T-helper 1 cell (primary cell): Measurements from ENCODE around the gene ZNF804A.
"Not testable (repeated sequence)": the region's sequence is repeated elsewhere in the genome, so short reads cannot be mapped to it uniquely, and the experiment has no call there.

Experiments
- DNase-seq, 5 donors: peaks; one replicate each; pipeline ENCODE4 v3.0.0-alpha.2; 2012 to 2020

ZNF804A gene

DNA sequence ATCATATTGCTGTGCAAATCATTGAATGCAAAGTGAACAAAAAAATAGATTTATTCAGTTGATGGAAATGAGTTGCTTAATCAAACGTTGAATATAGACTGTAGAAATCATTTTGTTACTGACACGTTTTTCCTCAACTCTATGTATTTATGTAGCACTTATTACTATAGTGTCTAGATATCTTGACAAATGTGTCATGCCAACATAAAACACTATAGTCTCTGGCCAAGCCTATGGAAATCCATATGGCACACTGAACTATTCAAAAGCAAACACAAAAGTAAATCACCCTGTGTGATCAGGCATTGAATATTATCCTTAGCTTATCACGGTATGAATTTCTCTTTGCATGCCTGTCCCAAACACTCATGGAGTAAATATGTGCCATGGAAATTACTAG lies 131.3 kb downstream of the ZNF804A start:
- DNase-seq = no peak

DNA sequence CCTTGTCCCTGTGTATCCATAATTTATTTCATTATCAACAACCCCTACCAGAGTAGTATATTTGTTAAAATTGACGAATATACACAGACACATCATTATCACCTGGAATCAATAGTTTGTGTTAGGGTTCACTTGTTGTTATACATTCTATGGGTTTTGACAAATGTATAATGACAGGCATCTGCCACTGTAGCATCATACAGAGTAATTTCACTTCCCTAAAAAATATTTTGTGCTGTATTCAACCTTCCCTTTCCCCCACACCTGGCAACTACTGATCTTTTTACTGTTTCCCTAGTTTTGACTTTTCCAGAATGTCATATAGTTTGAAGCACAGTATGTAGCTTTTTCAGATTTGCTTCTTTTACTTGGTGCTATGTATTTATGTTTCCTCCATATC lies 132.0 kb downstream of the ZNF804A start:
- no peak for DNase-seq

DNA sequence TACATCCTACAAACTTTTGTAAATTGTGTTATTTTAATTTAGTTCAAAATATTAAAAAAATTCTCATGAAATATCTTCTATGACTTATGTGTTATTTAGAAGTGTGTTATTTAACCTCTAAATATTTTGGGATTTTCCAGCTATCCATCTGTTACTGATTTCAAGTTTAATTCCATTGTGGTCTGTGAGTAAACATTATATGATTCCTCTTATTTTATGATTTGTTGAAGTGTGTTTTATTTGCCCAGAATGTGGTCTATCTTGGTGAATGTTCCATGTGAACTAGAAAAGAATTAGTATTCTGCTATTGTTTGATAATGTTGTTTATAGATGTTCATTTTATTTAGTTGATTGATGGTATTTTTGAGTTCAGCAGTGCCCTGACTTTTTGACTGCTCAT lies 136.0 kb downstream of the ZNF804A start:
- DNase-seq = no peak

DNA sequence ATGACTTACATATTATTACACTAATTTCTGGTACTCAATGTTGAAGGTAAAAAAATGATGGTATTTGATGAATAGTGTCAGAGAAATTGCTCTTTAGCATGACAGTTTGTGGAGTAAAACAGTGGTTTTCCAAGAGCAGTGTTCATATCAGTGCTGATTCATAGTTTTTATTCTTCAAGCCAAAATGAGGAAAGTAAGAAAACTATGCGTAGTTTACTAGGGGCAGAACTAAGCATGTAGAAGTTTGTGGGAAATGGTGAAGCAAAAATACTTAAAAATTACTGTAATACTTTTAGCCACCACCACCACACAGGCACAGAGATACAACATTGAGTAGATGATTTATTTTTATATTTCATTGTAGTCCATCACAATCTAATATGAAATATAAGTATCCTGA lies 137.3 kb downstream of the ZNF804A start:
- DNase-seq = no peak

DNA sequence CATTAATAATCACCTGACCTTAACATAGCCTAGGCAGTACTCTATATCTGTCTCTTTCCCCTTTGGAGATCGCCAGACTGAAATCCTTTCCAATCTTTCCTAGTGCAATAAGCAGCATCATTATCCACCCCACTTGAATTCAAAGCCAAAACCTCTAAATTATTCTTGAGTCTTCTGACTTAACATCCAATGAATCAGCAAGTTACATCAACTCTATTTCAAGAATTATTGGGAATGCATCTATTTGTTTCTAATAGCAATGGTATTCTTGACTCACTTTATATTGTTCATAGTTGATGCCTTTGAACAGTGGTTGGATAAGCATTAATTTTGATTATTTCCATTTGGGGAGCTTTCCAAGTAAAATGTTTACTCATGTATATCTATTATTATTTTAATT lies 144.8 kb downstream of the ZNF804A start:
- no peak for DNase-seq

DNA sequence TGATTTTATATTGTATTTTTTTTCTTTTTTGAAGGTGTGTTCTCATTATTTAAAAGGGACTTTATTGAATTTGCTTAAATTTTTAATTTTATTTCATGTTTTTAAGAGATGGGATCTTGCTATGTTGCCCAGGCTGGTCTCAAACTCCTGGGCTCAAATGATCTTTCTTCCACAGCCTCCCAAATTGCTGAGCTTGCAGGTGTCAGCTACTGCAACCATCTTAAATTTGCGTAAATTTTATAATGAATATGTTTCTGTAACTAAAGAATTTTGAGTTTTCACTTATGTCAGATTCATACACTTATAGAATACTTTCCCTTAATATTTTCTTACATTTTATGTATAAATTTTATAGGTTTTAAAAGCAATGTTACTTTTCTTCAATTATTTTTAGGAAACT lies 157.8 kb downstream of the ZNF804A start:
- DNase-seq = no peak

DNA sequence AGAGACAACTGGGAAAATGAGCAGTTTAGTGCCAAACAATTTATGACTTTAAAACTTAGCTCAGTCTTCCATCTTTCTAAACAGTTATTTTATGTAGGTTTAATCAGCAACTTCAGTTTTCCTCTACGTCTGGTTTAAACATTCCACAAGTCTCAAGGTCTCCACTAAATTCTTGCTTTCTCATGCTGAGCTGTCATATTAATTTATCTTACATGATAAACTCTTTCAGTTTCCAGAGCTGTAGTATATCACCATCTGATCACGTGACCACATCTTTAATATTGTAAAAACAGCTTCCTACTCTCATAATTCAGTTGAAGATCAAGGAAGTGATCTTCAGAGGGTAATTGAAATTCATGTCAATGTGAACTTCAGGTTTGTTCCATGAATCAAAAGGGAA lies 158.6 kb downstream of the ZNF804A start:
- DNase-seq = no peak

DNA sequence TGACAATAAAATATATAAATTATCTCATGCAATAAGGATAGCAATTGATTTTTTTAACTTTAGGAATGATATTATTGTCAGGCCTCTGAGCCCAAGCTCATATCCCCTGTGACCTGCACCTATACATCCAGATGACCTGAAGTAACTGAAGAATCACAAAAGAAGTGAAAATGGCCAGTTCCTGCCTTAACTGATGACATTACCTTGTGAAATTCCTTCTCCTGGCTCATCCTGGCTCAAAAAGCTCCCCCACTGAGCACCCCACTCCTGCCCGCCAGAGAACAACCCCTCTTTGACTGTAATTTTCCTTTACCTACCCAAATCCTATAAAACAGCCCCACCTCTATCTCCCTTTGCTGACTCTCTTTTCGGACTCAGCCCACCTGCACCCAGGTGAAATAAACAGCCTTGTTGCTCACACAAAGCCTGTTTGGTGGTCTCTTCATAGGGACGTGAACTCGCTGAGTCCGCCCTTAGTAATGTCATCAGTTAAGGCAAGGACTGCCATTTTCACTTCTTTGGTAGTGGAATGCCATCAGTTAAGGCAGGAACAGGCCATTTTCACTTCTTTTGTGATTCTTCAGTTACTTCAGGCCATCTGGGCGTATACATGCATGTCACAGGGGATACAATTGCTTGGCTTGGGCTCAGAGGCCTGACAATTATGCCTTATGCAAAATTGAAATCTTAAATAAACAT lies 161.4 kb downstream of the ZNF804A start:
- not testable (repeated sequence) for DNase-seq

DNA sequence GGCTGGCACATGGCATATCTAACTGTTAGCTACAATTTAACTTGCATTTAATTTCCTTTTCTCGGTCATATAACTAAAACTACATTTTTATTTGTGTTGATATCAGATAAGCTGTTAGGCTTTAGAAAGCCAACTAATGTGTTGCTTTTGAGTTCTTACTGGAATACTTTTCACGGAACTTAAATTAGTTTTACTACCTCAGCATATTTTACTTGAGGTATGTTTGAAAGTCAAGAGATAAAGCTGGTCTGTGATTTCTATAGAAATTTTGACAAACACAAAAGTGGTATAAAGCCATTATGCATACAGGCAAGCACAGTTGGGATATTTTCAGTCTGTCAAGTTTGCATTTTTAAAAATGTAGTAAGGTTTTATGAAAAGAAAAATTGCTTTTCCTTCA lies 162.6 kb downstream of the ZNF804A start:
- no peak for DNase-seq

DNA sequence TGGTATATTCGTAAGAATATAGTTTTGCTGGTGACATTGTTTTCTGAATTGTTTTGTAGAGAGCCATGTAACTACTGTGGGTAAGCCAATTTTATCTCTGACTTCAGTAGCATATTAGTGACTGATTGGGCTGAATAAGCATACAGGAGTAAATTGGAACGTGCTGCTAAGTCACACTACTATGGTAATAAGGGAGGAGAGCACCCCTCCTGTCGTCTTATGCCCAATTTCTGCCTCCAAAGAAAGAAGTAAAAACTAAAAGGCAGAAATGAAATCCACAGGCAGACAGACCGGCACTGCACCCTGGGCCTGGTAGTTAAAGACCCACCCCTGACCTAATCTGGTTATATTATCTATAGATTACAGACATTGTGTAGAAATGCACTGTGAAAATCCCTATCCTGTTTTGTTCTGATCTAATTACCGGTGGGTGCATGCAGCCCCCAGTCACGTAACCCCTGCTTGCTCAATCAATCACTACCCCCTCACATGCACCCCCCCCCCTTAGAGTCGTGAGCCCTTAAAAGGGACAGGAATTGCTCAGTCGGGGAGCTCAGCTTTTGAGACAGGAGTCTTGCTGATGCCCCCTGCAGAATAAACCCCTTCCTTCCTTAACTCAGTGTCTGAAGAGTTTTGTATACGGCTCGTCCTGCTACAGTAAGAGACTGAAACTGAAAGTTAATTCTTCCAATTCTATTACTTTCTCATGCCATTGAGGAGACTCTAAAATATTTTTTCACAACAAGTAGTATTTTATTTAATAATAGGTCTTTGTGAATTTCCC lies 167.0 kb downstream of the ZNF804A start:
- DNase-seq = no peak

DNA sequence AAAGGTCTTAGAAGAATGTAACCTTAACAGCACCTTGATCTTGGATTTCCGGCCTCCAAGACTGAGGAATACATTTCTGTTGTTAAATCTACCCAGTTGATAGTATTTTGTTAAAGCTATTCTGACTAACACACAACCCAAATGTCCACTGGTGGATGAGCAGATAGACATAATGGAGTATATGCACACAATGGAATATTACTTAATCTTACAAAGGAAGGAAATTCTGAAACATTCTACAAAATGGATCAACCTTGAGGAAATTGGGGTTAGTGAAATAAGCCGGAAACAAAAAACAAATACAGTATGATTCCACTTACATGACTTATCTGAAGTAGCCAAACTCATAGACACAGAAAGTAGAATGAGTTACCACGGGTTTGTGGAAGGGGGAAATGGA lies 168.7 kb downstream of the ZNF804A start:
- DNase-seq = no peak

DNA sequence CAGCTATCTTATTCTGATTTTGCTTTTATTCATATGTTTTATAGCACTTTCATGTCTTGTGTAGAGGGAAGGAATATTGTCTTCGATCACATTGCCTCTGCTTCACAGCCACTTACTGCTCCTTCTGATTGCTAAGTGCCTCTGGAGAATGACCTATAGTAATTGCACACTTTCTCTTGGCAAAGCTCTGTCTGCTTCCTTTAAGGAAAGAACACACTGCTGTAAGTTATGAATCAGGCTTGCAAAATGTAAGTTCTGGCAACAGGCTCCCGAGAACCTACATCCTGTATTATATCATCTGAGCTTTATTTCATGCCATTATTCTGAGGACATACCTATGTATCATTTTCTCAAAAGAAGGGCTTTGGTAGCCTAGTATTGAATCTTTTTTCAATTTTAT lies 170.7 kb downstream of the ZNF804A start:
- no peak for DNase-seq

DNA sequence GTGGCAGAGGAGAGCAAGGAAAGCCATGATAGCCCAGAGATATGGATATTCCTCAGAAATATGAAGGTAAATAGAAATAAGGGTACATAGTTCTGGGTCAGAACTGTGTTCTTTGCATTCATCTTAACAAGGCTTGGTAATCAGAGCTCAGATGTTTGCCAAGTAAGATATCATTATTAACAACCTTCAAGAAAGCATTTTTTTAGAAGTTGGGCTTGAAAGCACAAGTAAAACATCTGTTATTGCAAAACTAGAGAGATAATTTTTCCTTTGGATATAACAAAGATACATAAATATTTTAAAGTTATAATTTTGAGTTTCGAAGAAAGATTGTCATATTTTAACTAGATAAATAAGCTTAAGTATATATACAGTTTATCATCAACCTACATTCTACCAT lies 171.4 kb downstream of the ZNF804A start:
- DNase-seq = no peak

DNA sequence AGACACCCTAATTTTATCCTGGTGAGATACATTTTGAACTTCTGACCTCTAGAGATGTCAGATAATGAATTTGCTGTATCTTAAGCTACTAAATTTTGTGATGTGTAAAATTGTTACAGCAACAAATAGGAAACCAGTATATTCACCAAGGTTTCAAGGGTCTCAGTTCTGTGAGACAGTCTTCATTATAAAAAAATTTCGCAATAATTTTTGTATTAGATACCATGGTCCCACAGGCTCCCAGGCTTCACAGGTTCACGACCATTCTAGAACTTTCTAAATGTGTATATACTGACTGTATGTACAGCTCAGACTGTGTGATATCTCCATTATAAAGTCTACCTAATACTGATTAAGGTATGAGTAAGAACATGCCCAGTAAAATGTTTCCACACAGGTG lies 181.4 kb downstream of the ZNF804A start:
- no peak for DNase-seq

DNA sequence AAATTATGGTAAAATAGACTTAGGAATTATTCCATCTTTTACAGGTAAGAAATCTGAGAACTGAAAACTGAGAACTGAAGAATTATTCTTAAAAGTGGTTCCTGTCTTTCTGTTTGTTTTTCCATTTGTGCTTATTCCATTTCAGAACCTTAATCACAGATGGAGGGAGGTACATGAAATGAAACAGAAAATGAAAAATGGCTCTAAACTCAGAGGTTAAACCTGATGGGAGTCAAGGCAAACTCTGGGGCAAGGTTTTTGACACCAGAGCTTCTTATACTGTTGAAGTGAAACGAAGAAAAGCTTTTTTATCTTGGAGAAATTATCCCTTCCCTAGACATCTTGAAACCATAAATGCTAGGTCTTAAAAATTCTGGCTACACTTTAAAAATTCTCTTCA lies 182.1 kb downstream of the ZNF804A start:
- no peak for DNase-seq

DNA sequence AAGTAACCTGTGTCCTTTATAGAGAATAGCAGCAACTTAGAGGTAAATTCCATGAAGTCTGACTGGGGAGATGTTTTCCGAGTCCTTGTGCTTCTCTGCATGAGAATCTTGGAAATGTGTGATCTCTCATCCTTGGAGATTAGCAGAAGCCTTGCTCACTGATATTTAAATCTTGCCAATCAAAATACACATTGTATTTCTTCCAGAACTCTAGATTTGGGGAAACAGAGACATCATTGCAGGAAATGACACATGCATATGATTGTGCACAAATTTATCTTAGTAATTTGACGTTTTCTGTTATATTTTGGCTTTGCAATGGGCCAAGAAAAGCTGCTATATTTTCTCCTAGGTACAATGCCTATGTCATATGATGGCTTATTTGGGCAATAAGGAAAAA lies 182.6 kb downstream of the ZNF804A start:
- no peak for DNase-seq

DNA sequence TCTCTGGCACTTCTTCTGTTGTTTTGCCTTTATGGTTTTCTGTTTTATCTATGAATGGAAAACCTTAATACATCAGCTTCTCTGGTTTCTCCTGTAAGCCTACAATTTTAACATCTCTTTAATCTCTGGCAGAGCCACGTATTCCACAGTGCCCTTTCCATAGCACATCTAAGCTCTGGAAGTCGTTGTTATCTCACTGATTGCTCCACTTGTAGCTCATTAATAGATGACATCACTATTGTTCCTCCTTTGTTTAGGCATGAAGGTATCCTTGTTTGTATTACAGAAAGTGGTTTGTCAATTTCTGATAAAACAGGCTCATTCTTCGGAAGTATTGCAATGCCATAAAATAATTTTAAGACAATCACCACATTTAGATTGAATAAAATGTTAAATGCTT lies 185.2 kb downstream of the ZNF804A start:
- no peak for DNase-seq

DNA sequence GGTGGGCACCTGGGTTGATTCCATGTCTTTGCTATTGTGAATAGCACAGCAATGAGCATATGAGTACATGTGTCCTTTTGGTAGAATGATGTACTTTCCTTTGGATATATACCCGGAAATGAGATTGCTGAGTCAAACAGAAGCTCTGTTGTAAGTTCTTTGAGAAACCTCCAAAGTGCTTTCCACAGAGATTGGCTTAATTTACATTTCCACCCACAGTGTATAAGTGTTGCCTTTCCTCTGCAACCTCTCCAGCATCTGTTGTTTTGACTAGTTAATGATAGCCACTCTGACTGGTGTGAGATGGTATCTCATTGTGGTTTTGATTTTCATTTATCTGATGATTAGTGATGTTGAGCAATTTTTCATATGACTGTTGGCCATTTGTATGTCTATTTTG lies 194.8 kb downstream of the ZNF804A start:
- DNase-seq = no peak

DNA sequence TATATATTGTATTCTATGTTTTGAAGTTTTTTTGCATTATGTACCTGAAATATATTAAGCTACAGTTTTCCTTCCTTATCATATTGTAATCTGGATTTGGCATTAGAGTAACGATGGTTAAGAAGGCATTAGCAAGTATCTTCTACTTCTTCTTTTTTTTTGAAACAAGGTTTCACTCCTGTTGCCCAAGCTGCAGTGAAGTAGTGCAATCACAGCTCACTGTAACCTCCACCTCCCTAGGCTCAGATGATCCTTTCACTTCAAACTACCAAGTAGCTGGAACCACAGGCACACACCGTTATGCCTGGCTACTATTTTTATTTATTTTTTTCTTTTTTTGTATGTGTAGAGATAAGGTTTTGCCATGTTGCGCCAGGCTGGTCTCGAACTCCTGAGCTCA lies 201.1 kb downstream of the ZNF804A start:
- DNase-seq = no peak

DNA sequence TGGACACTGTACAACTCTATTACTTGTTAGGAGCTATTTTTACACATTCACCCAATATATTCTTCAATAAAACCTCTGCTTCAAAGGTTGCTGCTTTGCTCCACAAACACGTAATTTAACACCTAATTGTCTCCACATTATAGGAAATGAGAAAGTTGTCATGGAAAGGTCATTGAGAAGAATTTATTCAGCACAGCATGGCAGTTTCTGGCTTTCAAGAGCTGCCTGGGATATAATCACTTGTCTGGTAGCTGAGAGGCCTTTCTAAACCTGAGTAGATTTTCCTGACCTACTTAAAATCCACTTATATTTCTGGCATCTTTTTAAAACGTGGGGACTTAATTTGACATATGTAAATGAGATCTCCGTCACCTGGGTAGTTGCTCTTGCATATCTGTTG lies 216.1 kb downstream of the ZNF804A start:
- no peak for DNase-seq

DNA sequence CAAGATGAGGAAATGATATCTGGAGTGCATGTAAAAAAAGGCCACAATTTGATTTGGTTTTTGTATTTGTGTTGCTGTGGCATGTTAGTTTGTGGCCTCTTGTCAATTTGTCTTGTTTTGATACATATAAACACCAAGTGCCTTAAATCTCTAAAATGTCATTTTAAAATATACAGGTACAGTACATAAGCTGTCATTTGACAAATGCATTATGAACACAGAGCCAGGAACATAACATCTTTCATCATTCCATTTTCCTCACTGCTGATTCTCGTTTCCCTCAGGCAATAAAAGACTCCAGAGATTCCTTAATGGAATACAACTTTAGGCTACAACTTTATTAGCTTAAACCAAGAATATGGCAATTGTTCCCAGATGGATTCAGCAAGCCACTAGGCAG lies 217.5 kb downstream of the ZNF804A start:
- no peak for DNase-seq

DNA sequence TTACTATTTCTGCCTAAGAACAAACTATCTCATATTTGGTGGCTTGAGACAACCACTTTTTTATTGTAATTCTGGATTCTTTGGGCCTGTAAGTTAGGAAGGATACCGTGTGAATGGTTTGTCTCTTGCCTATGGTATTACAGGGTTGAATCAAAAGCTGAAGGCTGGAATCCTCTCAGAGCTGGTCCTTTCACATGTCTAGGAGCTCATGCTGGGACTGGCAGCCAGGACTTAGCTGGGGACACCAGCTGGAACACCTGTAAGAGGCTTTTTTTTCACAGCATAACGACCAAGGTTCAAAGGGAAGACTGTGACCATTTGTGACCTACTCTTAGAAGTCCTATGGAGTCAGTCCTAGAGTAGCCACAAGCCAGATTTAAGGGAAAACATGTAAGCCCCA lies 226.3 kb downstream of the ZNF804A start:
- no peak for DNase-seq

DNA sequence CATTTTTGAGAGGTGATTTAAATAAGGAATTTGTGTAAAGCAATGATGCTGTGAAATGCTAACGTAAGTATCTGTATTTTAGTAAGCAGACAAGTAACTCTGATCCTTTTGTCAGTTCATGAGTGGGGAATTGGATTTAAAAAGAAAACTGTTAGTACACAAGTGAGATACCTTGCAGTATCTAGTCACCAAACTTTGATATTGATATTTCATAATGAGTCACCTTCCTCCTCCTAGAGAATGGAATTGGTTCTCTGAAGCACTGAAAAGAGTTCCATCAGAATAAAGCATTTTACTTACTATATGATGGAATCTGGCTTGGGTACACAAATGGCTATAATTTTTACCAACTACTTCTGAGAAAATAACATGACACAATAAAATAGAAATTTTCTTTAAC lies 232.2 kb downstream of the ZNF804A start:
- DNase-seq = no peak

DNA sequence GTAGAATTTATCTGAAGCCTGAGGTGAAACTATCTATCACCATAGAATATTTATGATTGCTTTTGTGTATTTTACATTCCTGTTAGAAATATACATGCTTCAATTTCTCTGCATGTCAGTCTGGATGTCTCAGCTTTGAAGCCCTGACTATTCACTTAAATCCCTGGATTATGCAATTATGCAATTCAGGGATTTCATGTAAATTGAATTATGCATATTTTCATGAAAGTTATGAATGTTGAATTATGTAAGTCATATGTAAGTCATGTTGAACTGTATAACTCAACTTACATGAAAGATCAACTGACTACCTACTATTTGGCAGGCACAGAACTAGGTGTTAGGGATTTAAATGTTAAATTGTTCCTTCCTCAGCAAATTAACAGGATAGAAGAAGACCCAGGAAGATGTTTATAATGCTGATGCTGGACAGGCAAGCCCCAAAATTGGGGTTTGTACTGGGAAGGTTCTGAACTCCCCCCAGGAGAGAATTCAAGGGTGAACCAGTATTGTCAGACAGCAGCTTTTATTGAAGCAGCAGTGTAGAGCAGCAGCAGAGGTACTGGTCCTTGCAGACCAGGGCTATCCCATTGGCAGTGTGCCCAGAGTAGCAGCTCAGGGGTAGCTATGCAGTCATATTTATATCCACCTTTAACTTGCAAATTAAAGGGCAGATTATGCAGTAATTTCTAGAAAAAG lies 236.5 kb downstream of the ZNF804A start:
- DNase-seq = no peak
